Endothelial cell of umbilical vein (primary cell): ENCODE results near the gene CUBN. TPM values are rescaled to one million over a fixed set of nuclear protein-coding genes. Genes with fewer than 3 reads are reported as not detected.

Experiments used
- BruUV-seq: library from RNA; stranded (reverse); fragments of 400-500 nt; replicated peaks from 2 replicates; lab custom pipeline; 2021; lab: Mats Ljungman, UMichigan
- CTCF ChIA-PET: fragments of 300-600, 350-600 bp; sonication (Branson Sonifier 250); formaldehyde crosslinking; loops from one replicate; lab custom pipeline; 2021; ENCODE audit warnings: antibody characterized with exemption, inconsistent platforms; lab: Charles Lee
- POLR2A ChIA-PET: fragments of 300-600, 350-600 bp; sonication (Branson Sonifier 250); formaldehyde crosslinking; loops from one replicate; lab custom pipeline; 2021; ENCODE audit warnings: antibody characterized with exemption, inconsistent platforms; lab: Charles Lee
- DNase-seq: peaks from one replicate; pipeline ENCODE4 v3.0.0-alpha.2; 2011; ENCODE audit warnings: low read depth, low spot score
- FAIRE-seq: peaks from 2 replicates; lab custom pipeline; 2011; peaks lifted over from hg19 to GRCh38; lab: Jason Lieb, UNC
- H2AFZ ChIP-seq: 2 replicates; pipeline ENCODE4 v1.6.0; 2012; ENCODE audit warnings: low read depth, low read length, control low read depth, inconsistent platforms
- H3K27ac ChIP-seq: 2 replicates; pipeline ENCODE4 v1.5.1; 2011; ENCODE audit warnings: low read depth, mild to moderate bottlenecking, control low read depth, low read length, moderate library complexity; ENCODE audit not compliant: insufficient read depth
- H3K27me3 ChIP-seq, 2 experiments: 2 replicates each; pipeline versions ENCODE4 v1.6.0 to v1.6.1; 2011; ENCODE audit warnings: low read length in 2 of 2, mixed read lengths in 1 of 2; ENCODE audit not compliant: control insufficient read depth in 2 of 2, insufficient read depth in 2 of 2
- H3K36me3 ChIP-seq, 2 experiments: 2 replicates in 1 of 2; 3 replicates in 1 of 2; pipeline ENCODE4 v1.5.1; 2011; ENCODE audit warnings: low read length in 2 of 2, mild to moderate bottlenecking in 1 of 2, moderate library complexity in 1 of 2; ENCODE audit not compliant: control insufficient read depth in 2 of 2, insufficient read depth in 2 of 2; ENCODE audit errors: extremely low read depth in 1 of 2
- H3K4me1 ChIP-seq: 3 replicates; pipeline ENCODE4 v1.5.1; 2011; ENCODE audit warnings: mild to moderate bottlenecking, low read length; ENCODE audit not compliant: control insufficient read depth, insufficient read depth; ENCODE audit errors: extremely low read depth
- H3K4me2 ChIP-seq: 2 replicates; pipeline ENCODE4 v1.6.1; 2011; ENCODE audit warnings: low read length, control low read depth, mixed read lengths; ENCODE audit not compliant: insufficient read depth
- H3K4me3 ChIP-seq, 3 experiments: fragments of 200-600 bp in 1 of 3; sonication (generic), shearing (Covaris generic) in 1 of 3; replicated peaks in 1 of 3; 2 replicates each; pipeline ENCODE4 v1.5.1; 2011 to 2016; ENCODE audit warnings: control low read depth in 3 of 3, low read length in 3 of 3, mild to moderate bottlenecking in 2 of 3, inconsistent platforms in 1 of 3, low read depth in 1 of 3, moderate library complexity in 1 of 3; ENCODE audit not compliant: insufficient read depth in 1 of 3
- H3K79me2 ChIP-seq: 2 replicates; pipeline ENCODE4 v1.6.0; 2012; ENCODE audit warnings: low read length, inconsistent platforms; ENCODE audit not compliant: control insufficient read depth, insufficient read depth
- H3K9ac ChIP-seq: replicated peaks from 2 replicates; pipeline ENCODE3; 2011; ENCODE audit warnings: low read length, control low read depth; ENCODE audit not compliant: insufficient read depth; ENCODE audit errors: extremely low read depth
- H3K9me1 ChIP-seq: replicated peaks from 3 replicates; pipeline ENCODE4 v1.6.0; 2011; ENCODE audit warnings: mild to moderate bottlenecking, low read length; ENCODE audit not compliant: control insufficient read depth, insufficient read depth; ENCODE audit errors: extremely low read depth
- H3K9me3 ChIP-seq: replicated peaks from 2 replicates; pipeline ENCODE4 v1.5.1; 2012; ENCODE audit warnings: low read length, inconsistent platforms; ENCODE audit not compliant: control insufficient read depth, insufficient read depth
- H4K20me1 ChIP-seq: replicated peaks from 2 replicates; pipeline ENCODE3; 2011; ENCODE audit warnings: mild to moderate bottlenecking, low read length; ENCODE audit not compliant: control insufficient read depth, insufficient read depth; ENCODE audit errors: extremely low read depth
- CTCF ChIP-seq, 2 donors: IDR thresholded peaks; 1 replicate in 1 of 2; 2 replicates in 1 of 2; pipeline ENCODE4 v1.5.1; 2011; ENCODE audit warnings: low read length in 2 of 2, mild to moderate bottlenecking in 2 of 2, moderate library complexity in 2 of 2, control low read depth in 1 of 2, inconsistent platforms in 1 of 2, low read depth in 1 of 2; ENCODE audit not compliant: insufficient read depth in 1 of 2; ENCODE audit errors: extremely low read depth in 1 of 2
- FOS ChIP-seq: IDR thresholded peaks from 2 replicates; pipeline ENCODE4 v1.6.1; 2011; ENCODE audit warnings: mild to moderate bottlenecking, low read length, moderate library complexity, borderline replicate concordance; ENCODE audit not compliant: insufficient read depth
- GATA2 ChIP-seq: IDR thresholded peaks from 2 replicates; pipeline ENCODE4 v1.7.0; 2011; ENCODE audit warnings: low read depth, mild to moderate bottlenecking, moderate library complexity, mixed read lengths, low read length; ENCODE audit not compliant: insufficient read length, insufficient read depth
- MAX ChIP-seq: IDR thresholded peaks from 2 replicates; pipeline ENCODE4 v1.6.1; 2011; ENCODE audit not compliant: insufficient read depth, insufficient read length
- MYC ChIP-seq: IDR thresholded peaks from one replicate; pipeline ENCODE4 v1.6.1; 2011; ENCODE audit warnings: mild to moderate bottlenecking, low read depth, low read length
- POLR2A ChIP-seq: IDR thresholded peaks from 2 replicates; pipeline ENCODE4 v1.6.1; 2012; ENCODE audit warnings: low read depth, mild to moderate bottlenecking, control low read depth, low read length
- POLR2AphosphoS5 ChIP-seq: IDR thresholded peaks from 2 replicates; pipeline ENCODE4 v1.6.1; 2012; ENCODE audit warnings: low read depth, mild to moderate bottlenecking, control low read depth, low read length, moderate library complexity; ENCODE audit not compliant: insufficient read depth
- dilution Hi-C: fragments of 300-500 bp; cut with MboI; formaldehyde crosslinking; loops from one replicate; pipeline ENCODE4 v1.15.0; 2019; ENCODE audit warnings: low sequenced_read_pairs; ENCODE audit not compliant: extremely low pct_ligation_motif_present
- intact Hi-C: fragments of 100-400 bp; cut with micrococcal nuclease; formaldehyde crosslinking; loops from one replicate; pipeline ENCODE4 v1.10.0; 2022
- polyA plus RNA-seq, 4 experiments: library from polyadenylated mRNA; depleted of rRNA in 3 of 4; stranded (reverse) in 3 of 4; unstranded in 1 of 4; fragments of >200 nt; gene quantifications; 2 replicates each; pipeline versions ENCODE4 v1.2.1 to v1.2.3, GENCODE V29; 2011 to 2012; ENCODE audit warnings: missing spikeins in 1 of 4
- total RNA-seq: library from RNA; stranded (reverse); gene quantifications from 2 replicates; pipeline ENCODE4 v1.2.3, GENCODE V29; 2021

CUBN gene
- total and polyA plus RNA-seq, 2 donors (not counting 3 experiments of a cell fraction or from before 2014, with no cell fraction given): 2.7 to 4.6 TPM

- Histone ChIP-seq H3K9me1 (no peaks in the 10 kb centered on the region), H3K4me1 (peaks cover 2% of the 10 kb centered on the region), H3K27ac (no peak overlapping the region), H3K9ac (no peak overlapping the region), H3K9me3 (no peaks in the 10 kb centered on the region), H3K36me3 (peaks cover 0 to 3% of the 10 kb centered on the region in 2 experiments), H3K4me2 (no peak overlapping the region), H3K79me2 (peaks cover 55% of the 10 kb centered on the region), H4K20me1 (peaks cover 5% of the 10 kb centered on the region), H3K4me3 (no peak overlapping the region), H2AFZ (no peak overlapping the region), H3K27me3 (no peaks in the 10 kb centered on the region)
- dilution Hi-C loops (no loop called here), intact Hi-C loops (loop anchor here (1.0 to 10.0 kb wide), 4 partner anchors 32 to 930 kb away; no protein-coding TSS in a partner anchor)
- no TSS peak for BruUV-seq
- POLR2A ChIA-PET: interaction anchor here (1.0 kb wide), 1 partner anchor 8 kb away, joined by 3 read pairs; the partner anchor contains the start of gene RSU1
- TF ChIP-seq POLR2AphosphoS5 (no peak), CTCF (IDR thresholded peaks at IDR 0.05; ENCODE audit: extremely low read depth in 1 of 2, insufficient read depth in 1 of 2, low read depth in 1 of 2, low read length in 2 of 2) (peak; percentile 70 to 73)
- DNase-seq: peak; percentile 64
- peak; percentile 80 for FAIRE-seq
- CTCF ChIA-PET: interaction anchor here (0.6 to 3.7 kb wide), 19 partner anchors 8 to 932 kb away, joined by 3 to 94 read pairs (median 4); partner anchors contain the start of genes RSU1 and STAM
Observed at GRCh38 chr10:16809074-16809718, 320.4 kb downstream of the CUBN start.

- peaks cover 3% of the 10 kb centered on the region for H4K20me1 ChIP-seq
- DNase-seq (no peak), FAIRE-seq (no peak)
- no peaks in the 10 kb centered on the region for H3K9me1 ChIP-seq
- no peak overlapping the region for H2AFZ ChIP-seq
- CTCF ChIA-PET: interaction anchor here (0.7 to 1.4 kb wide), 3 partner anchors 8 to 172 kb away, joined by 3 read pairs; no protein-coding TSS in a partner anchor
- TF ChIP-seq POLR2A (no peak), POLR2AphosphoS5 (no peak), MAX (no peak), FOS (no peak), GATA2 (no peak), MYC (no peak)
- H3K27me3 ChIP-seq: no peaks in the 10 kb centered on the region
- no peaks in the 10 kb centered on the region for H3K4me1 ChIP-seq
- H3K4me2 ChIP-seq: no peak overlapping the region
- POLR2A ChIA-PET: no interaction called here
- BruUV-seq: no TSS peak
- H3K79me2 ChIP-seq: peaks cover 58% of the 10 kb centered on the region
- intact Hi-C loops: loop anchor here (10.0 kb wide), 1 partner anchor 689 kb away; no protein-coding TSS in a partner anchor
- no peak overlapping the region for H3K27ac ChIP-seq
- H3K9me3 ChIP-seq: no peaks in the 10 kb centered on the region
- H3K9ac ChIP-seq: no peak overlapping the region
- no peaks in the 10 kb centered on the region for H3K36me3 ChIP-seq
- dilution Hi-C loops: no loop called here
- no peak overlapping the region for H3K4me3 ChIP-seq
Observed at GRCh38 chr10:16804123-16804522, 325.5 kb downstream of the CUBN start.
